ENCODE data around the gene SAE1. TPM values are rescaled to one million over a fixed set of nuclear protein-coding genes. Genes with fewer than 3 reads are reported as not detected.

Gene SAE1
- total and polyA plus RNA-seq, 5 experiments from 2014 or later = 44.5 to 174 (median 158) TPM

DNA sequence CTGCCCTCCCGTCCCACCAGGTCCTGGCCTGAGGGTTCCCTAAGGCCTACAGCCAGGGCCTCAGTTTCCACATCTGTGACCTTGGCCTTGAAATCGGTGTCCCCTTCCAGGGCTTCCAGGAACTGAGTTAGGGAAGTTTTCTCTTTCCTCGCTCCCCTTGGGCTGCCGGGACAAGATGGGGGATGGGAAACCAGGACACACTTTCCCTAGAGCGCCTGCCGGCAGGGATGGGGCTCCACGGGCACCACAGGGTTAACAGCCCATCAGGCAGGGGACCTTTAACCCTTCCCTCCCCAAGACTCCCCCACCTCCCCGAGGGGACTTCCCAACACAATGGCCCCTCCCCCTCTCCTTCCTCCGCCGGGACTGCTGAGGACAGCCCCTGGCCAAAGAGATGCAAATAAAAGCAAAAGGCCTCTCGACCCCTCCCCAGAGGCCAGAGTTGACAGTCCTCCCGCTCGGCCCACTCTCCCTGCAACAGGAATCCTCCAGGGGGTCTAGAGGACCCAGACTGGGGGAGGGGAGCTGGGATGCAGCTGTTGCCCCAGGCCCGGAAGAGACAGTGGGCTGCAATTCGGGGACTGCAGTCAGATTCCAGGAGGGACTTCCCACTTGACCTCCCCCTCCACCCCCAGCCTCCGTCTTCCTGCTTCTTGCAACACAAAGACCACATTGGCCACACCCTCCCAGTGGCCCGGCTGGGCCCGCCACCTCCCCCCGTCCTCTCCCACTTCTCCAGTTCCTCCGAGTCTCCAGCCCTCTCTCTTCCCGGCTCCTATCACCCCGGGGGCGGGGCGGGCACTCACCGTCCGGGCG is 96.9 kb downstream of the SAE1 start:
- Mint-ChIP-seq H3K27ac (peak overlapping the region; percentile 43 to 93 (median 84)), H3K27me3 (no peaks in the 10 kb centered on the region), H3K4me1 (peaks cover 16 to 34% (median 25%) of the 10 kb centered on the region in 4 donors), H3K36me3 (peaks cover 0 to 3% (median 0%) of the 10 kb centered on the region in 3 donors), H3K4me3 (peak overlapping the region in 9 of 10 donors; percentile 71 to 89 (median 82)), H3K9me3 (no peaks in the 10 kb centered on the region)
- POLR2A ChIA-PET = interaction anchor here (0.6 to 7.4 kb wide), 14 partner anchors 12 to 115 kb away, joined by 3 to 116 read pairs (median 15); partner anchors contain the start of genes CCDC9, INAFM1, SAE1 and ZC3H4
- no peak for ATAC-seq
- peak in 6 of 10 donors; percentile 26 to 72 (median 38) for DNase-seq

DNA sequence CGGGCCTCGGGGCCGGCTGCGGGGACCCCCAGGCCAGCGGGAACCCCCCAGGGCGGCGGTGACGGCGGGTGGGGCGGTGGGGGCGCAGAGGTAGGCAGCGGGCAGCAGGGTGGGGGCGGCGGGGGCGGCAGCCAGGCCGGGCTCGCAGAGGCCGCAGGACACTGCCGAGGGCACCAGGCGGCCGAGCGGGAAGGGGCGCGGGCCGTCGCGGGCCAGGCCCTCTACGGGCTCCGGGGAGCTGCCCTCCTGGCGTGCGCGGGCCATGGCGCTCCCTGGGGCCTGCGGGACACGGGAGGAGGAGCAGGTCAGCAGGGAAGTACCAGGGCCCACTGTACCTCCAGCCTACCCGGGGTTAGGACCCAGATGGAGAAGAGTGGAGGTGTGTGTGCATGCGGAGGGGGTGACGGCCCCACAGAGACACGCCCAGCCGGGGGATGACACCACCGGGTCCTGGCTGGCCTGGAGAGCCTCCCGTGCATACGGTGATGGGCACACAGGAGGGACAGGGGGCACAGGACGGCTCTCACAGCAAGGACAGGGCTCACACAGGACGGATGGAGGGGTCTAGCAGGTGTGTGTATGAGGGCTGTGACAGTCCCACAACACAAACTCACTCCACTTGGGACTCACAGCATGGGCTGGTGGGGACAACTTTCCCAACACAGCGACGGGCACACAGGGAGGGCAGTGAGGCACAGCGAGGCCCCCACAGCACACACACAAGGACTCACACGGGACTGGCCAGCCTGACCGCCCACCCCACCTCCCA is 97.7 kb downstream of the SAE1 start:
- Mint-ChIP-seq H3K4me1 (peaks cover 19 to 39% (median 29%) of the 10 kb centered on the region in 4 donors), H3K4me3 (peak overlapping the region in 3 of 10 donors; percentile 71 to 86 (median 85)), H3K9me3 (no peaks in the 10 kb centered on the region), H3K27ac (no peak overlapping the region), H3K27me3 (no peaks in the 10 kb centered on the region), H3K36me3 (peaks cover 0 to 2% (median 0%) of the 10 kb centered on the region in 3 donors)
- POLR2A ChIA-PET = interaction anchor here (0.6 to 7.4 kb wide), 4 partner anchors 15 to 51 kb away, joined by 3 to 116 read pairs (median 52); no protein-coding TSS in a partner anchor
- peak in 7 of 10 donors; percentile 41 to 71 (median 48) for DNase-seq
- peak; percentile 11 to 16 for ATAC-seq

DNA sequence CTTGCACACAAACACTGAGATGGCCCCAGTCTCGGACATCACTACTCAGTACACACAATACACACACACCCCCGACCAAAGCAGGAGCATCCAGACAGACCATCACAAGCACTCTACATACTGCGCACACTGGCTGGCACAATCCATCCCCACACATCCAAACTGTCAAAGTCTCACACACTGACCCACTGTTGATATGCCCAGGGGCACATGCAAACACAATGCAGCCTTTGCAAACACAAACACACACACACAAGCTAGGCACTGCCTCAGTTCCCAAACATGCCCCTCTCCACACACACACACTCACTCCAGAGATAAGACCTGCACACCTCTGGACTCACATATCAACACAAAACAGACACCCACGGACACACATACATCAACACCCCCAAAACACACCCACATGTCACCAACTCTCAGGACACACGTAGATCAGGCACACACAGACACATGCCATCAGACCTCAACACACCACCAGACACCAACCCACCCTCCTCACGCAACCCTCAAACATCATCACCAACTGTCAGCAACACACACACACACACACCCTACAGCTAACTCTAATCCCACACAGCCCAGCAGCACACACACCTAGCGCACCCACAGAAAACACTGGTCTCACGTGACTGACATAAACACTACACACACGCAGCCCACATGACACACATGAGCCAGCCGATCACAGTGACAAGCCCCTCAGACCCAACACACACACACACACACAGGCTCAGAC is 98.5 kb downstream of the SAE1 start:
- Mint-ChIP-seq H3K9me3 (no peaks in the 10 kb centered on the region), H3K27me3 (no peaks in the 10 kb centered on the region), H3K4me1 (peaks cover 19 to 36% (median 28%) of the 10 kb centered on the region in 4 donors), H3K36me3 (no peaks in the 10 kb centered on the region), H3K4me3 (no peak overlapping the region), H3K27ac (no peak overlapping the region)
- peak in 6 of 10 donors; percentile 28 to 82 (median 44) for DNase-seq
- peak; percentile 1 to 2 for ATAC-seq
- POLR2A ChIA-PET = interaction anchor here (0.5 to 6.1 kb wide), 6 partner anchors 9 to 45 kb away, joined by 3 to 116 read pairs (median 4); partner anchors contain the start of genes CCDC9 and INAFM1

- Mint-ChIP-seq H3K36me3 (no peaks in the 10 kb centered on the region), H3K4me3 (no peak overlapping the region), H3K4me1 (peaks cover 19 to 36% (median 28%) of the 10 kb centered on the region in 4 donors), H3K9me3 (no peaks in the 10 kb centered on the region), H3K27me3 (no peaks in the 10 kb centered on the region), H3K27ac (no peak overlapping the region)
- DNase-seq (peak in 4 of 10 donors; percentile 28 to 63 (median 48)), ATAC-seq (no peak)
- POLR2A ChIA-PET = interaction anchor here (0.7 to 6.1 kb wide), 5 partner anchors 11 to 45 kb away, joined by 3 to 116 read pairs (median 5); partner anchors contain the start of genes CCDC9 and INAFM1
Measured at GRCh38 chr19:47229676-47230053, 99.0 kb downstream of the SAE1 start.

DNA sequence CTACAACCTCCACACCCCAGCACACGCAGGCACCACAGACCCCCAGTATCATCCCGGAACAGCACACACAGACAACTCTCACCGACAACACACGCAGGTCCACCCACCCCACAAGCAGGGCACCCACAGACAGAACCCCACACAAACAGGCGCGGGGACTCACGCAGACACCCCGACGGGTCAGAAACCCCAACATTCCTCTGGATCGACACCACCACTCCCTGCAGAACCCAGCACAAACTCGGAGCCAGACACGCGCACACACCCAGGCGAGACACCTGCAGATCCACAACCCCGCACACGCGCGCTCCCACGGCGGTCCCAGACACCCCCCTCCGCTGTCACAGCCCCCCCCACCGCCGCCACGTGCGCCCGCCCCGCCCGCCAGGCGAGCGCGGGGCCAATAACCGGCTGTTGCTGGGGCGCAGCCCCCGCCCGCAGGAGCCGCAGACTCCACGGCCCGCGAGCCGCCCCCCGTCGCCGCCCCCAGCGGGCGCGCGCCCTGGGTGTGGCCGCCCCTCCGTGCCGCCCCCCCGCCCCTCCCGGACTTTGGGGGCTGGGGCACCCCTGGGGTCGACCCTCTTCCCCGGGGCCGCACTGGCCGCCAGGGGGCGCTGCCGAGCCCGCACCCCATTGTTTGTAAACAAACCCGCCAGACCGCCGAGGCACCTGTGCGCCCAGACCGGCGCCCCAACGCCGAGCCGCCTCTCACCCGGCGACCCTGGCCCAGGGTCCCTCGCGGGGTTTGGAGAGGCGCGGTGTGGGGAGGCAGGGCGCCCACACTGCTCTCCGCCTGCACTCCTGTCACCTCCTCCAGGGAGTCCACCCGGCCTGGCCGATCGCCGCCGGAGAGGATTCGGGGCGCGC is 99.7 kb downstream of the SAE1 start:
- H3K27ac Mint-ChIP-seq = peak overlapping the region in 5 of 10 donors; percentile 35 to 78 (median 45)
- peak; percentile 78 to 95 (median 87) for DNase-seq

DNA sequence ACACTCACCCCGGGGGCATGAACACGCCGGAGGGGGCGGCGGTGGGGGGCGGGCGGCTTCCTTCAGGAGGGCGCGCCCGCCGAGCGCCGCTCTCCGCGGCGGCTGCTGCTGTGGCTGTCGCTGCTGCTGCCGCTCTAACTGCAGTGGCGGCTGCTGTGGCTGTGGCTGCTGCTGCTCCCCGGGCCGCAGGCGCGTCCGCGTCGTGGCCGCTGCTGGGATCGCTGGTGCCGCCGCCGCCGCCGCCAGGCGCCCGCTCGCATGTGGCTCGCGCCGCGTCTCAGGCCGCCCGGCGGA is 100.2 kb downstream of the SAE1 start, which contains the start of gene BBC3:
BBC3 (minus strand) TSS at position 279 of the 294 bp plus-strand sequence. CDS start 2,768 bp downstream, outside the sequence.
- POLR2A ChIA-PET = no interaction called here
- peak in 2 of 10 donors; percentile 45 to 75 for DNase-seq
- Mint-ChIP-seq H3K27ac (peak within 1 kb of the TSS; percentile 66 to 95 (median 92)), H3K4me1 (peaks cover 15 to 31% (median 23%) of the 10 kb centered on the region in 4 donors), H3K4me3 (peak within 1 kb of the TSS; percentile 48 to 87 (median 82)), H3K9me3 (no peaks in the 10 kb centered on the region), H3K27me3 (no peaks in the 10 kb centered on the region), H3K36me3 (no peaks in the 10 kb centered on the region)
- ATAC-seq = peak; percentile 15 to 23

More for the DNA sequence above, 99.7 kb downstream of the SAE1 start:
- Mint-ChIP-seq H3K9me3 (no peaks in the 10 kb centered on the region), H3K4me1 (peaks cover 19 to 36% (median 27%) of the 10 kb centered on the region in 4 donors), H3K36me3 (no peaks in the 10 kb centered on the region), H3K27me3 (no peaks in the 10 kb centered on the region), H3K4me3 (peak overlapping the region in 7 of 10 donors; percentile 32 to 69 (median 48))
- peak; percentile 28 to 39 for ATAC-seq
- POLR2A ChIA-PET = interaction anchor here (1.5 to 6.1 kb wide), 4 partner anchors 10 to 44 kb away, joined by 3 to 116 read pairs (median 6); partner anchors contain the start of genes CCDC9 and INAFM1

- H3K27me3 Mint-ChIP-seq = no peaks in the 10 kb centered on the region
- no peaks in the 10 kb centered on the region for H3K36me3 Mint-ChIP-seq
- peak; percentile 82 to 95 (median 86) for DNase-seq
- peak overlapping the region; percentile 24 to 87 (median 82) for H3K4me3 Mint-ChIP-seq
- POLR2A ChIA-PET = interaction anchor here (0.9 to 1.8 kb wide), 6 partner anchors 9 to 86 kb away, joined by 3 to 15 read pairs (median 8); partner anchors contain the start of gene CCDC9
- H3K27ac Mint-ChIP-seq = peak overlapping the region; percentile 66 to 95 (median 92)
- H3K9me3 Mint-ChIP-seq = no peaks in the 10 kb centered on the region
- peaks cover 17 to 31% (median 23%) of the 10 kb centered on the region in 4 donors for H3K4me1 Mint-ChIP-seq
- peak; percentile 50 to 63 for ATAC-seq
Measured at GRCh38 chr19:47231215-47232054, 100.8 kb downstream of the SAE1 start.

GRCh38 chr19:47232422-47233211 is 102.0 kb downstream of the SAE1 start:
- DNase-seq (no peak), ATAC-seq (no peak)
- Mint-ChIP-seq H3K27ac (peak overlapping the region; percentile 66 to 95 (median 87)), H3K9me3 (no peaks in the 10 kb centered on the region), H3K4me1 (peaks cover 14 to 21% (median 18%) of the 10 kb centered on the region in 4 donors), H3K27me3 (no peaks in the 10 kb centered on the region), H3K4me3 (peak overlapping the region in 9 of 10 donors; percentile 24 to 87 (median 82)), H3K36me3 (no peaks in the 10 kb centered on the region)
- POLR2A ChIA-PET = interaction anchor here (0.6 to 1.8 kb wide), 11 partner anchors 8 to 258 kb away, joined by 3 to 15 read pairs (median 4); partner anchors contain the start of genes CCDC9 and ZC3H4

- POLR2A ChIA-PET = interaction anchor here (5.3 kb wide), 1 partner anchor 10 kb away, joined by 40 read pairs; no protein-coding TSS in a partner anchor
- peaks cover 20 to 36% (median 29%) of the 10 kb centered on the region in 4 donors for H3K4me1 Mint-ChIP-seq
- H3K27me3 Mint-ChIP-seq = peaks cover 0 to 3% (median 0%) of the 10 kb centered on the region in 5 donors
- DNase-seq = no peak
- peak overlapping the region in 1 of 10 donors; percentile 12 for H3K4me3 Mint-ChIP-seq
- no peak for ATAC-seq
- H3K9me3 Mint-ChIP-seq = no peaks in the 10 kb centered on the region
- no peaks in the 10 kb centered on the region for H3K36me3 Mint-ChIP-seq
- H3K27ac Mint-ChIP-seq = peak overlapping the region in 1 of 10 donors; percentile 57
Measured at GRCh38 chr19:47236072-47236675, 105.5 kb downstream of the SAE1 start.

All from naive thymus-derived CD8-positive, alpha-beta T cell (primary cell).